Measurements from ENCODE around the gene CAMTA1.

The CAMTA1 gene

DNA sequence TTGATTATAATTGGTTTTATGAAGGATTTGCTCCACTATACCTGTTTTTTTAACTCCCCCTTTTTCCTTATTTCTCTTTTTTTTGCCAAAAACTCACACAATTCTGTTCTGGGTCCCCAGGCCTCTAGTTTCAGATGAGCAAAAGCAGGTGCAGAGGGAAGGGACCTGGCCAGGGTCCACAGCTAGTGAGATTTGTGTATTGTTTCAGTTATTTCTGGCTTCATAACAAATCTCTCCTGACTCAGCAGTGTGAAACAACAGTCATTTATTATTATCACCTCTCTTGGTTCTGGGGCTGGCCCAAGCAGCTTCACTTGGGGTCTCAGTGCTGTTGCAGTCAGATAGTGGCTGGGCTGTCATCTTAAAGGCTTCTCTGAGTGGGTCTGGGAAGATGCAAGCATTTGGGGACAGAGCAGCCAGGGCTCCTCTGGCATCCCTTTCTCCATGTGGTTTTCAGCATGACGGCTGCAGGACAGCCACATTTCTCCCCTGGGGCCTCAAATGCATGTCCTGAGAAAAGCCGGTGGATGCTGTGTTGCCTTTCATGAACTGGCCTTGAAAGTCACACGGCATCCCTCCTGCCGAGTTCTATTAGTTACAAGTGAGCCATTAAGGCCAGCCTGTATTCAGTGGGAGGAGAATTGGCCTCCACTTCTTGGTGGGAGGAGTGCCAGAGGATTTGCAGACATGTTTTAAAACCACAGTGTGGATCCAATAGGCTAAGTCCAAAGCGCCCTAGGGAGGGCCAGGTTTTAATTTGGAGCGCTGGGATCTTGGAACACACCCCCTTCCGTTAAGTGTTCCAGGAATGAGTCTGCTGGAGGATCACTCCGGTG lies 137.1 kb downstream of the CAMTA1 start:
- TF ChIP-seq, protein P1, sequence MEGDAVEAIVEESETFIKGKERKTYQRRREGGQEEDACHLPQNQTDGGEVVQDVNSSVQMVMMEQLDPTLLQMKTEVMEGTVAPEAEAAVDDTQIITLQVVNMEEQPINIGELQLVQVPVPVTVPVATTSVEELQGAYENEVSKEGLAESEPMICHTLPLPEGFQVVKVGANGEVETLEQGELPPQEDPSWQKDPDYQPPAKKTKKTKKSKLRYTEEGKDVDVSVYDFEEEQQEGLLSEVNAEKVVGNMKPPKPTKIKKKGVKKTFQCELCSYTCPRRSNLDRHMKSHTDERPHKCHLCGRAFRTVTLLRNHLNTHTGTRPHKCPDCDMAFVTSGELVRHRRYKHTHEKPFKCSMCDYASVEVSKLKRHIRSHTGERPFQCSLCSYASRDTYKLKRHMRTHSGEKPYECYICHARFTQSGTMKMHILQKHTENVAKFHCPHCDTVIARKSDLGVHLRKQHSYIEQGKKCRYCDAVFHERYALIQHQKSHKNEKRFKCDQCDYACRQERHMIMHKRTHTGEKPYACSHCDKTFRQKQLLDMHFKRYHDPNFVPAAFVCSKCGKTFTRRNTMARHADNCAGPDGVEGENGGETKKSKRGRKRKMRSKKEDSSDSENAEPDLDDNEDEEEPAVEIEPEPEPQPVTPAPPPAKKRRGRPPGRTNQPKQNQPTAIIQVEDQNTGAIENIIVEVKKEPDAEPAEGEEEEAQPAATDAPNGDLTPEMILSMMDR (IDR thresholded peaks at IDR 0.05; ENCODE audit: low read depth, low read length): no peak
- H3K4me3 ChIP-seq (ENCODE audit: low read depth, low read length): no peak overlapping the region

DNA sequence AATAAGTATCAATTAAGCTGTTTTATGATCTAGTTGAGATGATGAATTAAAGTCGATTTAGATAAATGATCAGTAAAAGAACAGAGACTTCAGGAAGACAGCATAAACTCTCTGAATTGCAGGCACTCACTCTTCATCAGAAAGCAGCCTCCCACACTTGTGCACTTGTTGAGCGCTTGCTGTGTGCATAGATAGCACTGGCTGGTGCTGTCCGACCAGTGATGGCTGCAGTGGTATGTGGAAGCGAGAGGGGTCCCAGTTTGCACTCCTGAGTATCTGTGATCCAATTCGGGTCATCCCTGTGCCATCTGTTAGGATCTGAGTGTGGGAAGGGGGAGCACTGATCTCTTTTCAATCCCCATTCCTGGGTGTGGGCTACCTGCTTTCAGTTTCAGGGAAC lies 137.8 kb downstream of the CAMTA1 start:
- TF ChIP-seq, protein P1 (IDR thresholded peaks at IDR 0.05; ENCODE audit: low read depth, low read length): no peak
- no peak overlapping the region for H3K4me3 ChIP-seq (ENCODE audit: low read depth, low read length)

DNA sequence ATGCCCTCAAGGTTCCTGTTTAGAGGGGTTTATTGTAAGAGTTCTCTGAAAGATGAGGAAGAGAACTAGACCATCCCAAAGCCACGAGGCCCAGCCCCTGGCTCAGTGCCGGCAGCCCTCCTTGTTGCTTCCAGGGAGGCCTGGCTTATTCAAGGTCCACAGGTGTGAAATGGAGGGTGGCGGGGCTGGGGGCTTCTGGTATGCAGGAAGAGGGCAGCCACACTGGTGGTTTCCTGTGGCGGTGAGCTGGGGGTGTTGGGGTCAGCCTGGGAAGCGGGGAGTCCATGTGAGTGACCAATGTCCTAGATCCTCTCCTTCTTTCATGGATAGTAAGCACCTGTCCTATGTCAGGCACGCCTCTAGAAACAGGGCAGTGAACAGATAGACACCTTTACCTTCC lies 138.2 kb downstream of the CAMTA1 start:
- no peak overlapping the region for H3K4me3 ChIP-seq (ENCODE audit: low read depth, low read length)
- TF ChIP-seq, protein P1 (IDR thresholded peaks at IDR 0.05; ENCODE audit: low read depth, low read length): no peak

DNA sequence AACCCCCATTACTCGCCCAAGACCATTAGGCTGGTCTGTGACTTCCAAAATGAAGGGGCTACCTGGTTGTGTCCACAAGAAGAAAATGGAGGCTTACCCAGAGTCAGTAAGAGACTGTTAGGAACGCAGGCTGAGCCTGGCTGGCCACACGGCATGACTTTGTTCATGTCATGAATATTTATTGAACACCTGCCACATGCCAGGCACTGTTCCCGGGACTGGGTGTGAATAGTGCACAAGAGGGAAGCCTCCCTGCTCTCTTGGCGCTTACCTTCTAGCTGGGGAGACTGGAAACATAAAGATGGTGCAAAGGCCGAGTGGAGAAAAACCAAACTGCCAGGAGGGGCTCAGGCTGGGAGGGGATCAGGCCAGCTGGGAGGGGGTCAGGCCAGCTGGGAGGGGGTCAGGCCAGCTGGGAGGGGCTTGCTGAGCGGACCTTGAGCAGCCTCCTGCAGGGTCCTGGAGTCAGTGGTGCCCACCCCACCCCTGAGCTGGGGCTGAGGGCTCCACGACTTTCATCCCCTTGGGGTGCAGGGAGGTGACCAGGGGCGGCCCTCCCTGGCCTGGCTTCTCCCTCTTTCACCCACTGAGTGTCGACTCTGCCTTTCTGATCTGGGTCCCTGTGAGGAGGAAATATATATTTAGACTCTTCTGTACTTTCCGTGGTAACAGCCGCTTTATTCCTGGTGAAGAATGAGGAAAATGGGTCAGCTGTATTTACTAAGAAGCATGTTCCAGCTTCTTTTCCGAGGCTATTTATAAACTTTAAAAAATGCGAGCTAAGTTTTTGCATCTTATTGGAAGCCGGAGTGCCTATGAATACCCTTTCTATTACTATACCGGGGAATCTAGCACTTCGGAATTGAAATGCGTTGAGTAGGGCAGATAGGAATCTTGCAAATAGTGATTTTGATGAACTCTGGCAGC lies 139.0 kb downstream of the CAMTA1 start:
- no peak overlapping the region for H3K4me3 ChIP-seq (ENCODE audit: low read depth, low read length)
- TF ChIP-seq, protein P1 (IDR thresholded peaks at IDR 0.05; ENCODE audit: low read depth, low read length): no peak

DNA sequence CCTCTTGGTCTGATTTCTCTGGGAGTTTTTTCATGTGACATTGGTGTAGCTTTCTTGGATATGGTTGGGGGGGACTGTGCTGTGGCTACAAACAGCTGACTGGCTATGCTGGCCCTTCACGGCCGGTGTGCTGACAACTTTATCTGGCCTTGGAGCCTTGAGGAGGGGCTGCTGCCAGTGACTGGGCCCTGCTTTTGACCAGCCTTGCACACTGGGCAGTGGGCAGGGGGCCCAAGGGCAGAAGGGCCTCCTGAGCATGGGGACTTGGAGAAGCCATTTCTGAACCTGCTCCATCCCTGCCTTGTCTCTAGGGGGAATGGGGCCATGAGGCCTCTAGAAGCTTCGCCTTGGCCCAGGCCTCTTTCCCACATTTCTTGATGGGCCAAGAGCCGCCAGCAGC lies 139.6 kb downstream of the CAMTA1 start:
- H3K4me3 ChIP-seq (ENCODE audit: low read depth, low read length): no peak overlapping the region
- TF ChIP-seq, protein P1 (IDR thresholded peaks at IDR 0.05; ENCODE audit: low read depth, low read length): no peak

DNA sequence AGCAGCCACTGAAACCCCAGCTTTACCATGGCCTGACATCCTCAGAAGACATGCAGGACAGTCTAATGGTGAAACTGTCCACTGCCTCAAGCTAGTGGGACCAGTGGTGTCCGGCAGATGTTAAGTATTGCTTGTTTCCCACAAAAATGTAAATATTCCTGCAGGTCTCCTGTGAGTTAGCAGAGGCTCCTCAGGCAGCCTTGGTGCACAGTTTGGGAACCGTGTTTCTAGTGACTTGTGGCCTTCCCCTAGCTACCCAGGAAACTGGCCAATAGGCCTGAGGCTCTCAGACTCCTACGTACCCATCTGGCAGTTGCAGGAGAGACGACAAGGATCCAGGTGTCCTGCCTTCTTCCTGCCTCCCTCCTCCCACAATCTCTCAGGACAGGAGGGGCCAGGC lies 142.4 kb downstream of the CAMTA1 start:
- H3K4me3 ChIP-seq (ENCODE audit: low read depth, low read length): no peak overlapping the region
- TF ChIP-seq, protein P1 (IDR thresholded peaks at IDR 0.05; ENCODE audit: low read depth, low read length): no peak

Measured in WI38 (cell line).